ENCODE data around the gene SRF.

Gene SRF

GRCh38 chr6:43184268-43184985, 13.4 kb downstream of the SRF start:
- no peak for DNase-seq

- DNase-seq = peak; percentile 45
Observed at GRCh38 chr6:43185391-43185985, 14.4 kb downstream of the SRF start.

GRCh38 chr6:43186019-43186418, 14.9 kb downstream of the SRF start:
- no peak for DNase-seq

DNA sequence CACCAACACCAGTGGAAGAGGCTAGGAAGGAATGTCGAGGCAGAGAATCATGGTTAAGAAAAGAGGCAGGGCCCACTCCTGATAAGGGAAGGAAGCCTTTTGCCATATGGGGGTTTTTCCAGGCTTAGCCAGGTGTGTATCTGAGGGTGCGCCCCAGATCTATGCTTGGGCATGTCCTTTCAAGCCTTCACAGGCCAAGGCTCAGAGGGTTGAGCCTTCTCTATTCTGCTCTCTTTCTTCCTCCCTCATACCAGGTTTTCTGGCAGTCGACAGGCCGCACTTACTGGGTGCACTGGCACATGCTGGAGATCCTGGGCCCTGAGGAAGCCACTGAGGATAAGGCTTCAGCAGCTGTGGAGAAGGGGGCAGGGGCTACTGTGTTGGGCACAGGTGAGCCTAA, 15.6 kb downstream of the SRF start:
- no peak for DNase-seq

DNA sequence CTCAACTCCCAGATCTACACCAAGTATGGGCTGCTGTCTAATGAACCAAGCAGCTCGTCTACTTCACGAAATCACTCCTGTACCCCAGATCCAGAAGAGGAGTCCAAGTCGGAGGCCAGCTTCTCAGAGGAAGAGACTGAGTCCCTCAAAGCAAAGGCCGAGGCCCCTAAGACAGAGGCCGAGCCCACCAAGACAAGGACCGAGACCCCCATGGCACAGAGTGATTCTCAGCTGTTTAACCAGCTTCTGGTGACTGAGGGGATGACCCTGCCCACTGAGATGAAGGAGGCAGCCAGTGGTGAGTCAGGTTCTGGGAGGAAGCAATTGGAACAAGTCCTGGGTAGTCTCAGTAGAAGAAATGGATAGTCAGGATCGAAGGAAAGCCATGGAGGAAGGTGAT, 16.8 kb downstream of the SRF start:
- DNase-seq = no peak

DNA sequence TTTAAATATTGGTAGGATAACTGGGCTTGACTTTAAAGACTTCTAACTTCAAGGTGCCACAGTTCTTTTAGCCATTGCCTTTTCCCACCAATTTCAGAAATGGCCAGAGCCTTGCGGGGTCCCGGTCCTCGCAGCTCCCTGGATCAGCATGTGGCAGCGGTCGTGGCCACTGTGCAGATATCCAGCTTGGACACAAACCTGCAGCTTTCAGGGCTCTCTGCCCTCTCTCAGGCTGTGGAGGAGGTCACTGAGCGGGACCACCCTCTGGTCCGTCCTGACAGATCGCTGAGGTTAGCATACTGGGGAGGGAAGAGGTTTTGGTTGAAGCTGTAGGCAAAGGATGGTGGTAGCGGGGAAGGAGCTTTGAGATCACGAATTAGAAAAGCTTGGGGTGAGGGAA, 17.4 kb downstream of the SRF start:
- no peak for DNase-seq

- no peak for DNase-seq
Observed at GRCh38 chr6:43189776-43190304, 18.8 kb downstream of the SRF start.

DNA sequence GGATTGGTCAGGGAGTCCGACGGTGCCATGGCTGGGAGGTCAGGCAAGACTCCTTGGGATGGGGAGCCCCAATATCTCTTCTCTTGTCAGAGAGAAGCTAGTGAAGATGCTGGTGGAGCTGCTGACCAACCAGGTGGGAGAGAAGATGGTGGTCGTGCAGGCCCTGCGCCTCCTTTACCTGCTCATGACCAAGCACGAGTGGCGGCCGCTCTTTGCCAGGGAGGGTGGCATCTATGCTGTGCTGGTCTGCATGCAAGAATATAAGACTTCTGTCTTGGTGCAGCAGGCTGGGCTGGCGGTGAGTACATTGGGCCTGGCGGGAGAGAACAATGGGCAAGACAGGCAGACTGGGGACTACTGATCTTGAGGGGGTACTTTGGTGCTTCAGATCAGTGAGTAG, 21.8 kb downstream of the SRF start:
- DNase-seq = no peak

- no peak for DNase-seq
Observed at GRCh38 chr6:43193929-43194328, 22.9 kb downstream of the SRF start.

DNA sequence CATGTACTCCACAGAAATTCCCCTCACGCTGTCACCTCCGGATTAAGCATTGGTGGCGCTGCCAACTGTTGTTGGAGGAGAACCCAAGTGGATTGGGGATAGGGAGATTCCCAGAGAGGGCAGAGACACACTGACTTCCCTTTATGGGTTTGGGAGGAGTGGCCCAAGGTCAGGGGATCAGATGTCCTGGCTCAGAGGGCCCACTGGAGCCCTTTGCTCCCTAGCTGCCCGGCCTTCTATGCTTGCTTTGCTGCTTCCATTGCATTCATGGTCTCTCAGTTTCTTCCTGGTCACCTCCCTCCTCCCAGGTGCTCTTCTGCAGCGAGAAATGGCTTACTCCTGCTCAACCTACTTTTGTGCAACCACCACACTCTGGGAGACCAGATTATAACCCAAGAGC, 25.3 kb downstream of the SRF start:
- DNase-seq = no peak

- DNase-seq = no peak
Observed at GRCh38 chr6:43199912-43200311, 28.8 kb downstream of the SRF start.

DNA sequence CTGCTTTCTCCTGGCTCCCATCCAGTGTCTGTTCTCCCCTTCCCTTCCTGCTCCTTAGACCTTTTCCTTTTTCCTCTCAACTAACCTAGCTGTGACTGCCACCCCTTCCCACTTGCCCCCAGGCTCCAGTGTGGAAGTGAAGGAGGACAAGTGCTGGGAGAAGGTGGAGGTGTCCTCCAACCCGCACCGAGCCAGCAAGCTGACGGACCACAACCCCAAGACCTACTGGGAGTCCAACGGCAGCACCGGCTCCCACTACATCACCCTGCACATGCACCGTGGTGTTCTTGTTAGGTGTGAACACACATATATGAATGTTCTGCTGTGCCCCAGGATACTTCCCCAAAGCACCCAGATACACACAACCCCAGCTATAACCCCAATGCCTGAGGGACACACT, 29.5 kb downstream of the SRF start:
- no peak for DNase-seq

DNA sequence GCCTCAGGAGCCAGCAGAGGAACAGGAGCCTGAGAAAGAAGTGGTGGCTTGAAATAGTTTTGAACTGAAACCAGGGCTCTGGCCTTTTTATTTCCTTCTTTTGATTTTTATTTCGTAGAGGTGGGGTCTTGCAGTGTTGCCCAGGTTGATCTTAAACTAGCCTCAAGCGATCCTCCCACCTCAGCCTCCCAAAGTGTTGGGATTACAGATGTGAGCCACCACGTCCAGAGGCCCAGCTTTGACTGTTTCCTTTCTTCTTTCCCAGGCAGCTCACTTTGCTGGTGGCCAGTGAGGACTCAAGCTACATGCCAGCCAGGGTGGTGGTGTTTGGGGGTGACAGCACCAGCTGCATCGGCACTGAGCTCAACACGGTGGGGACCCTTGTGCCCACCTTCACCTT, 31.4 kb downstream of the SRF start:
- no peak for DNase-seq

DNA sequence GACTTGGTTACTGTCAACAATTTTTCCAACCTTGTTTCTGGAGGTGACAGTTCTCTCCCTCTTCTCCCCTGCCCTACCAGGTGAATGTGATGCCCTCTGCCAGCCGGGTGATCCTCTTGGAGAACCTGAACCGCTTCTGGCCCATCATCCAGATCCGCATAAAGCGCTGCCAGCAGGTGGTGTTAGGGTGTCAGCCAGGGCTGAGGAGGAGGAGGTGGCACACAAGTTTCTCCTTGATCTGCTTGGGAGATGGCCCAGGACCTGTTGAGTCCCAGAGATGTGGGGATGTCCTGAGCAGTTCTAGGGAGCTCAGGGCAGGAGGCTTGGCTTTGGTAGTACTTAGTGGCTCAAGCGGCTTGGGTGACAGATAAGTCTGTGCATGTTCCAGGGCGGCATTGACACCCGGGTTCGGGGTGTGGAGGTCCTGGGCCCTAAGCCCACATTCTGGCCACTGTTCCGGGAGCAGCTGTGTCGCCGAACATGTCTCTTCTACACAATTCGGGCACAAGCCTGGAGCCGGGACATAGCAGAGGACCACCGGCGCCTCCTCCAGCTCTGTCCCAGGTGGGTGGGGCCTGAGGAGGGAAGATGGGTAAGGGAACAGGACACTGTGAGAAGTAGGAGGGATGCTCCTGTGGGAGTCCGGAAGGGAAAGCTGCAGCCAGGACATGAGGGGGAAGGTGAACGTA, 32.1 kb downstream of the SRF start:
- DNase-seq = no peak

GRCh38 chr6:43203718-43204095, 32.6 kb downstream of the SRF start:
- DNase-seq = no peak

DNA sequence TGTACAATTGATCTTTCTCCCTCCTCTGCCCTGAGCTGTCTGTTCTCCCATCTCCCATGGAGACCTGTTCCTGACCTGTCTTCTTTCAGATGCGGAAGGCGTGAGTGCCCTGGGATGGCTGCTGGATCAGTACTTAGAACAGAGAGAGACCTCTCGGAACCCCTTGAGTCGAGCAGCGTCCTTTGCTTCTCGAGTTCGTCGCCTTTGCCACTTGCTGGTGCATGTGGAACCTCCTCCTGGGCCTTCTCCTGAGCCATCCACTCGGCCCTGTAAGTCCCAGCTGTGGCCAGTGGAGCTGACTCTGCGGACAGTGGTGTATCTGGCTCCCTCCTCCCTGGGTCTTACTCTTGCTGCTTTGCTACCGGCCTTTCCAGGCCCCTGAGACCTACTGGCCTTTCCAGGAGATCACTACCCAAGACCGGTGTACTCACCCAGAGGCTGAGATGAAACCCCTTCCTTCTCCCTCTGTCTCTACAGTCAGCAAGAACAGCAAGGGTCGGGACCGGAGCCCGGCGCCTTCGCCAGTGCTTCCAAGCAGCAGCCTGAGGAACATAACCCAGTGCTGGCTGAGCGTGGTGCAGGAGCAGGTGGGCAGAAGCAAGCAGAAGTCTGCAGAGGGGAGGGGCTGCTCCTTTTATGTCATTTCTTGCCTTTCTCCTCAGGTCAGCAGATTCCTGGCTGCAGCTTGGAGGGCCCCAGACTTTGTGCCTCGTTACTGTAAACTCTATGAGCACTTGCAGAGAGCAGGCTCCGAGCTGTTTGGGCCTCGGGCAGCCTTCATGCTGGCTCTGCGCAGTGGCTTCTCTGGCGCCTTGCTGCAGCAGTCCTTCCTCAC, 33.4 kb downstream of the SRF start:
- no peak for DNase-seq

DNA sequence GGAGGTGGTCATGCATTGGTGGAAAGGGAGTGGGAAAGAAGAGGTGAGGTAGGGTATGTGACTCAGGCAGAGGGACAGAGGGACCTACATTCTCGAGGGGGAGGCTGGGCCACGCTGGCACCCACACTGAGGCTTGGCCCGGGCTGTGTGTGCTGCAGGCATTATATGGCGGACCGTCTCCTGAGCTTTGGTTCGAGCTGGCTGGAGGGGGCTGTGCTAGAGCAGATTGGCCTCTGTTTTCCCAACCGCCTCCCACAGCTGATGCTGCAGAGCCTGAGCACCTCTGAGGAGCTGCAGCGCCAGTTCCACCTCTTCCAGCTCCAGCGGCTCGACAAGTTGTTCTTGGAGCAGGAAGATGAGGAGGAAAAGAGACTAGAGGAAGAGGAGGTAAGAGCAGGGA, 34.8 kb downstream of the SRF start:
- DNase-seq = no peak

GRCh38 chr6:43207286-43207685, 36.2 kb downstream of the SRF start:
- no peak for DNase-seq

DNA sequence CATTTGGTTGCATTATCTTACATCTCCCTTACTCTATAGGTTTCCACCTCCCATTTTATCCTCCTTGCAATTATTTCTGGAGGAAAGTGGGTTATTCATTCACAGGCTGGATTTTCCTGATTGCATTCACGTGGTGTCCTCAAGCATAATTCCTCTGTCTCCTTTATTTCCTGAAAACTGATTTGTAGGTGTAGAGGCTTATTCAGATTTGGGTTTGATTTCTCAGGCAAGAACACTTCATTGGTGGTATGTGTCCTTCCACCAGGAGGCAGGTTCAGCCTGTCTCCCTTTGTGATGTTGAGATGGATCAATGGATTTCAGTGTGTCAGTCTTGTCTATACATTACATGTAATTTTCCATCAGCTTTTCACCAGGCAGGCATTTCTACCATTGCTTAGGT, 40.9 kb downstream of the SRF start:
- no peak for DNase-seq

DNA sequence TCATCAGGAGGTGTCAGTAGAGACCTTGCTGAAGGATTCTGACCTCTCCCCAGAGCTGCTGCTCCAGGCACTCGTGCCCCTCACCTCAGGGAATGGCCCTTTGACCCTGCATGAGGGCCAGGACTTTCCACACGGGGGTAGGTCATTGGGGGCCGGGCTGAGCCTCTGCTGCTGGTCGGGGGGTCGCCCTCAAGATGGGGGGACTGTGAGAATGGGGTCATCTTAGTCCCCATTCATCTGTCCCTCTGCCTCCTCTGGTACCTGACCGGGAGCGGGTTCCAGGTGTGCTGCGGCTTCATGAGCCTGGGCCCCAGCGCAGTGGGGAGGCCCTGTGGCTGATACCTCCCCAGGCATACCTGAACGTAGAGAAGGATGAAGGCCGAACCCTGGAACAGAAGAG, 42.4 kb downstream of the SRF start:
- no peak for DNase-seq

GRCh38 chr6:43215066-43215465, 44.0 kb downstream of the SRF start:
- no peak for DNase-seq

DNA sequence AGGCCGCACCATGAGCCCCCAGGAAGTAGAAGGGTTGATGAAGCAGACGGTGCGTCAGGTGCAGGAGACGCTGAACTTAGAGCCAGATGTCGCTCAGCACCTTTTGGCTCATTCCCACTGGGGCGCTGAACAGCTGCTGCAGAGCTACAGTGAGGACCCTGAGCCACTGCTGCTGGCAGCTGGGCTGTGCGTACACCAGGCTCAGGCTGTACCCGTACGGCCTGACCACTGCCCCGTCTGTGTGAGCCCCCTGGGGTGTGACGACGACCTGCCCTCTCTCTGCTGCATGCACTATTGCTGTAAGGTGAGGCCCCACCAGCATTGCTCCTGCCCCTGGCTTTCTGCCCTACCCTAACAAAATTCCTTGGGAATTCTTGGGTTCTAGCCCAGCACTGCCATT, 45.1 kb downstream of the SRF start:
- no peak for DNase-seq

DNA sequence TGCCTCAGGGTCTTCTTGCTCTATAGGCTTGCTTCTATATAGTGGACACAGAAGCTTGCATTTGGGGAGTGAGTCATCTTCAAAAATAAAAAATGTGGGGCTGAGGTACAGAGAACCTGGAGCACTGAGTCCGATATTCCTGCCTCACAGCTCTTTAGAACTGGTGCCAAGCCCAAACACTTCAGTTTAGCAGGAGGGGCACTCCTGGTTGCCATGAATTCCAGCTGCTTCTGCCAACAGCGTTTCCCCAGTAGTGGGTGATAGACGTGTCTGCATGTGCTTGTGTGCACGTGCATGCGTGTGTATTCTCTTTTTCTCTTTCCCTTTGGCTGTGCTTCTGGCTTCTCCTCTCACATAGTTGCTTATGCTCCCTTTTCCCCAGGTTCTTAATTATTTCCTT, 46.3 kb downstream of the SRF start:
- DNase-seq = no peak
